HepG2 (cell line): Measurements from ENCODE around the gene NDRG2. TPM values are rescaled to one million over a fixed set of nuclear protein-coding genes. Genes with fewer than 3 reads are reported as not detected.

ENCODE experiments used
- ATF6 ChIP-seq: sonication (generic); formaldehyde crosslinking; conservative IDR thresholded peaks from 2 replicates; pipeline ENCODE4 v1.4.0; 2020; ENCODE audit warnings: missing genetic modification reagents
- CENPX ChIP-seq: sonication (generic); formaldehyde crosslinking; IDR thresholded peaks from 2 replicates; pipeline ENCODE4 v1.9.0; 2021; ENCODE audit warnings: mild to moderate bottlenecking, missing genetic modification reagents, moderate library complexity
- GTF3A ChIP-seq: sonication (generic); formaldehyde crosslinking; conservative IDR thresholded peaks from 2 replicates; pipeline ENCODE4 v1.4.0; 2020; ENCODE audit warnings: mild to moderate bottlenecking, missing genetic modification reagents
- MED8 ChIP-seq: sonication (generic); formaldehyde crosslinking; IDR thresholded peaks from 2 replicates; pipeline ENCODE4 v1.8.1; 2023; ENCODE audit warnings: mild to moderate bottlenecking, missing genetic modification reagents; ENCODE audit not compliant: insufficient replicate concordance
- NFE2L1 ChIP-seq: sonication (generic); formaldehyde crosslinking; IDR thresholded peaks from 2 replicates; pipeline ENCODE4 v1.4.0; 2020; ENCODE audit warnings: missing genetic modification reagents, mild to moderate bottlenecking, borderline replicate concordance
- PATZ1 ChIP-seq: sonication (generic); formaldehyde crosslinking; IDR thresholded peaks from 2 replicates; pipeline ENCODE4 v1.4.0; 2020; ENCODE audit warnings: missing genetic modification reagents
- U2AF1 ChIP-seq: fragments of 200-400 bp; formaldehyde crosslinking; optimal IDR thresholded peaks from 2 replicates; pipeline ENCODE3; 2017; ENCODE audit warnings: mild to moderate bottlenecking, low read depth, low read length
- ZBTB1 ChIP-seq: sonication (generic); formaldehyde crosslinking; IDR thresholded peaks from 2 replicates; pipeline ENCODE4 v1.4.0; 2020; ENCODE audit warnings: missing genetic modification reagents, borderline replicate concordance
- ZNF142 ChIP-seq: sonication (generic); formaldehyde crosslinking; IDR thresholded peaks from 2 replicates; pipeline ENCODE4 v1.4.0; 2020; ENCODE audit warnings: missing genetic modification reagents
- ZNF230 ChIP-seq: sonication (generic); formaldehyde crosslinking; IDR thresholded peaks from 2 replicates; pipeline ENCODE4 v1.4.0; 2020; ENCODE audit warnings: mild to moderate bottlenecking, missing genetic modification reagents
- ZNF329 ChIP-seq: sonication (generic); formaldehyde crosslinking; IDR thresholded peaks from 2 replicates; pipeline ENCODE4 v1.9.0; 2021; ENCODE audit warnings: low read depth, mild to moderate bottlenecking, missing genetic modification reagents
- ZNF496 ChIP-seq: sonication (generic); formaldehyde crosslinking; IDR thresholded peaks from 2 replicates; pipeline ENCODE4 v1.8.1; 2023; ENCODE audit warnings: mild to moderate bottlenecking, moderate library complexity, missing genetic modification reagents; ENCODE audit not compliant: insufficient replicate concordance
- ZSCAN9 ChIP-seq: IDR thresholded peaks from 2 replicates; pipeline ENCODE4 v1.6.1; 2016; ENCODE audit warnings: borderline replicate concordance
- polyA plus RNA-seq, 8 experiments: library from polyadenylated mRNA; depleted of rRNA in 3 of 8; stranded (reverse) in 7 of 8; unstranded in 1 of 8; fragments of >200 nt; fragmentation: Illumina TruSeq in 4 of 8; extraction: Trizol in 4 of 8; gene quantifications; 2 replicates each; pipeline versions ENCODE4 v1.2.1 to v1.2.3, GENCODE V29; 2011 to 2016; ENCODE audit warnings: low read depth in 4 of 8, missing spikeins in 1 of 8, mixed read lengths in 1 of 8; ENCODE audit not compliant: insufficient read depth in 1 of 8
- total RNA-seq, 5 experiments: library from RNA; depleted of rRNA; stranded (reverse); fragments of >200 nt; fragmentation: Illumina TruSeq; extraction: Trizol; gene quantifications; 2 replicates each; pipeline ENCODE4 v1.2.3, GENCODE V29; 2016; ENCODE audit warnings: low read depth in 1 of 5

The NDRG2 gene
- total and polyA plus RNA-seq, 2 of the 13 experiments (the other 11 are each of a cell fraction or from before 2014, with no cell fraction given) = 27.2 to 189 TPM

- TF ChIP-seq ZNF142 (peak; percentile 53; the same call in 1 of the 2 replicates), GTF3A (CRISPR knock-in tag) (no peak), ATF6 (CRISPR knock-in tag) (no peak), MED8 (CRISPR knock-in tag) (peak; percentile 12), U2AF1 (peak; percentile 72), ZNF496 (no peak), PATZ1 (CRISPR knock-in tag) (peak; percentile 70), CENPX (CRISPR knock-in tag) (no peak), ZNF230 (CRISPR knock-in tag) (peak; percentile 61; the same call in 1 of the 2 replicates), ZBTB1 (CRISPR knock-in tag) (no peak), NFE2L1 (CRISPR knock-in tag) (no peak; the same call in 1 of the 2 replicates), ZSCAN9 (peak; percentile 68; the same call in 1 of the 2 replicates), ZNF329 (CRISPR knock-in tag) (no peak)
Measured at GRCh38 chr14:20989787-20990600, 34.9 kb downstream of the NDRG2 start, which contains the start of gene METTL17 (continued).
